Measurements from ENCODE around the gene SHLD2. TPM values are rescaled to one million over a fixed set of nuclear protein-coding genes. Genes with fewer than 3 reads are reported as not detected.
"Not testable (repeated sequence)": the region's sequence is repeated elsewhere in the genome, so short reads cannot be mapped to it uniquely, and the experiment has no call there.

SHLD2 gene
- total and polyA plus RNA-seq, 2 of the 4 experiments (the other 2 are of a cell fraction): 10.6 to 19.9 TPM

GRCh38 chr10:87187573-87187972, 92.6 kb downstream of the SHLD2 start:
- H3K9me3 ChIP-seq (ENCODE audit: control insufficient read depth, insufficient read depth, low read length); in situ Hi-C loops (cut with MboI; ENCODE audit: low sequenced_read_pairs); H3K4me1 ChIP-seq (ENCODE audit: control insufficient read depth, insufficient read depth, low read length); H2AK5ac ChIP-seq (ENCODE audit: low read depth, low read length); H4K5ac ChIP-seq (ENCODE audit: low read depth, low read length); H3K36me3 ChIP-seq (ENCODE audit: control insufficient read depth, insufficient read depth, low read length); H3K4ac ChIP-seq (ENCODE audit: low read depth, low read length); H3K9me1 ChIP-seq (ENCODE audit: insufficient read depth, low read length); POLR2A ChIA-PET (ENCODE audit: unreplicated experiment); H2BK20ac ChIP-seq (ENCODE audit: low read depth, low read length); DNase-seq; H3K18ac ChIP-seq (ENCODE audit: low read depth, low read length); H3K14ac ChIP-seq (replicated peaks; ENCODE audit: low read depth, low read length); H2BK15ac ChIP-seq (ENCODE audit: low read depth, low read length); H3K23ac ChIP-seq (ENCODE audit: low read depth, low read length); H3K9ac ChIP-seq (ENCODE audit: low read depth, low read length); H4K20me1 ChIP-seq (ENCODE audit: insufficient read depth, low read length); H2AFZ ChIP-seq (replicated peaks; ENCODE audit: low read length, poor library complexity); intact Hi-C loops (cut with micrococcal nuclease); H2BK120ac ChIP-seq (ENCODE audit: low read depth, low read length); dilution Hi-C loops (cut with HindIII; ENCODE audit: low sequenced_read_pairs, unreplicated experiment); H2BK5ac ChIP-seq (ENCODE audit: low read depth, low read length, poor library complexity, severe bottlenecking); BruUV-seq (replicated peaks); H3K4me2 ChIP-seq (ENCODE audit: low read depth, low read length); H3K27me3 ChIP-seq (ENCODE audit: control insufficient read depth, insufficient read depth, low read length); H3K56ac ChIP-seq (ENCODE audit: extremely low read depth, insufficient read depth, low read length); H4K91ac ChIP-seq (ENCODE audit: insufficient read depth, low read depth, low read length); ATAC-seq (ENCODE audit: low read depth); H3K27ac ChIP-seq (ENCODE audit: insufficient read depth, low read length); H3K4me3 ChIP-seq (ENCODE audit: insufficient read depth, low read depth, low read length); H2AK9ac ChIP-seq (replicated peaks; ENCODE audit: low read depth, low read length, poor library complexity); H3K79me1 ChIP-seq (ENCODE audit: low read depth in 1 of 2, low read length in 2 of 2); H4K8ac ChIP-seq (ENCODE audit: low read depth in 2 of 2, low read length in 2 of 2): not testable (repeated sequence)
- no CpG with 5 or more reads among the region's 3 CpGs for WGBS, 2 experiments (ENCODE audit: extremely low coverage in 2 of 2, insufficient read length in 1 of 2)
- CTCF ChIA-PET: interaction anchor here (0.8 kb wide), 1 partner anchor 221 kb away, joined by 5 read pairs; no protein-coding TSS in a partner anchor

GRCh38 chr10:87191841-87192240, 96.8 kb downstream of the SHLD2 start:
- dilution Hi-C loops (cut with HindIII; ENCODE audit: low sequenced_read_pairs, unreplicated experiment); POLR2A ChIA-PET (ENCODE audit: unreplicated experiment); H2AFZ ChIP-seq (replicated peaks; ENCODE audit: low read length, poor library complexity); ATAC-seq (ENCODE audit: low read depth); H2BK20ac ChIP-seq (ENCODE audit: low read depth, low read length); H2BK120ac ChIP-seq (ENCODE audit: low read depth, low read length); H3K27ac ChIP-seq (ENCODE audit: insufficient read depth, low read length); H4K5ac ChIP-seq (ENCODE audit: low read depth, low read length); H4K8ac ChIP-seq (ENCODE audit: low read depth in 2 of 2, low read length in 2 of 2); H2BK15ac ChIP-seq (ENCODE audit: low read depth, low read length); BruUV-seq (replicated peaks); H3K36me3 ChIP-seq (ENCODE audit: control insufficient read depth, insufficient read depth, low read length); H3K27me3 ChIP-seq (ENCODE audit: control insufficient read depth, insufficient read depth, low read length); H2BK5ac ChIP-seq (ENCODE audit: low read depth, low read length, poor library complexity, severe bottlenecking); H3K9ac ChIP-seq (ENCODE audit: low read depth, low read length); CTCF ChIA-PET; H3K4me3 ChIP-seq (ENCODE audit: insufficient read depth, low read depth, low read length); H3K56ac ChIP-seq (ENCODE audit: extremely low read depth, insufficient read depth, low read length); H3K14ac ChIP-seq (replicated peaks; ENCODE audit: low read depth, low read length); H2AK5ac ChIP-seq (ENCODE audit: low read depth, low read length); H4K20me1 ChIP-seq (ENCODE audit: insufficient read depth, low read length); H2AK9ac ChIP-seq (replicated peaks; ENCODE audit: low read depth, low read length, poor library complexity); H3K4me2 ChIP-seq (ENCODE audit: low read depth, low read length); H3K9me1 ChIP-seq (ENCODE audit: insufficient read depth, low read length); H4K91ac ChIP-seq (ENCODE audit: insufficient read depth, low read depth, low read length); DNase-seq; H3K9me3 ChIP-seq (ENCODE audit: control insufficient read depth, insufficient read depth, low read length); H3K18ac ChIP-seq (ENCODE audit: low read depth, low read length); H3K79me1 ChIP-seq (ENCODE audit: low read depth in 1 of 2, low read length in 2 of 2); H3K4me1 ChIP-seq (ENCODE audit: control insufficient read depth, insufficient read depth, low read length); H3K23ac ChIP-seq (ENCODE audit: low read depth, low read length); H3K4ac ChIP-seq (ENCODE audit: low read depth, low read length); in situ Hi-C loops (cut with MboI; ENCODE audit: low sequenced_read_pairs); intact Hi-C loops (cut with micrococcal nuclease): not testable (repeated sequence)
- no CpG with 5 or more reads among the region's 3 CpGs for WGBS, 2 experiments (ENCODE audit: extremely low coverage in 2 of 2, insufficient read length in 1 of 2)
